Activated T-helper 9 cell treated with anti-CD3 and anti-CD28 coated beads, Interleukin-2, amount 50 U/mL, for 16 hours (primary cell): Measurements from ENCODE around the gene YOD1.
"Not testable (repeated sequence)": the region's sequence is repeated elsewhere in the genome, so short reads cannot be mapped to it uniquely, and the experiment has no call there.

ENCODE experiments used
- DNase-seq: peaks from one replicate; pipeline ENCODE4 v3.0.0-alpha.2; 2020; ENCODE audit warnings: low read depth

YOD1 gene

DNA sequence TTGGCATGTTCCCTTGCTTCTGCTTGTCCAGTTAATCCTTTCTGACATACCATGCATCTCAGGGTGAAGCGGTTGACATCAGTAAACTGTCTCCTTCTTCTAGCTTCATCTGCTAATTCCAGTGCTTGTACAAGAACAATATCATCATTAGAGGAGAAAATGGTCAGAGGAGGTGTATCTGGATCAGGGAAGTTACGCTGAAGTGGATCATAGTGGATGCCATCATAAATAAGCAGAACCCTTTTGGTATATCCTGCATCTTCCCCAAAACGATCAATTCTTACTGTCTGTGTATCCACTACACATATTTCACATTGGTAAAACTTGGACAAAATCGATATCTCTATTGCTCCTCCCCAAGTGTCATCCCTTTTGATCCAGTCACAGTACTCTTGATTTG, 2.0 kb downstream of the YOD1 start:
- DNase-seq: no peak

DNA sequence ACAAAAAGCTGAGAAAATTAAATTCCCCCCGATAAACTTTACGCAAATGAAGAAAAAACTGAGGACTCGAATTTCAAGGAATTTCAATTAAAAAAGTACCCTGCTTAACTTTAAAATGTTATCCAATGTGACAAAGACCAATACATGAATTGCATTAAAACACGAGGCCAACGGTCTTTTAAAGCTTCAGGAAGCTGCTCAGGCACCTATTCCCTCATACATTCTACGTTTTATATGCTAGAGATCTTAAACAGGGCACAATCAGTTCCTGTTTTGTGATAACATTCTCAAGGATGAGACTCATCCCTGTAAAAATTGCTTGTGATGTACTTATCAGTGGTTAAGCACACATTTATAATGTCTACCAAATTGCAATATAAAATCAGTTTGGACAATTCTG, 3.0 kb downstream of the YOD1 start:
- DNase-seq: no peak

DNA sequence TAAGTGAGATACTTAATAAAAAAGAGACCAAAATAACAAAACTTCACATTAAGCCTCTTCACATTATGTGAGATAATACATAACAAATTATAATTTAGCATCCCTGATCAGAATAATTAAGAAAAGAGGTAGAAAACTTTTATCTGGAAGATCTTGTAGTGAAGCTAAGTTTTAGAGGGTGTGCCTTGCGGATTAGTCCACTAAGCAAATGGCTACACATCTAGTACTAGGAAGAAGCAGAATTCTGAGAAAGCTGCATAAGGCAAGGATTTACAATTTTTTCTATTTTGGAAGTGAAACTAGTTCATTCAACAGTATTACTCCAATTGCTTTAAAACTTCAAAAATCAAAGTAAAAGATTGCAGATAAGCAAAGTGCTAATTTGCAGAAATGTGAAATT, 3.5 kb downstream of the YOD1 start:
- DNase-seq: no peak

DNA sequence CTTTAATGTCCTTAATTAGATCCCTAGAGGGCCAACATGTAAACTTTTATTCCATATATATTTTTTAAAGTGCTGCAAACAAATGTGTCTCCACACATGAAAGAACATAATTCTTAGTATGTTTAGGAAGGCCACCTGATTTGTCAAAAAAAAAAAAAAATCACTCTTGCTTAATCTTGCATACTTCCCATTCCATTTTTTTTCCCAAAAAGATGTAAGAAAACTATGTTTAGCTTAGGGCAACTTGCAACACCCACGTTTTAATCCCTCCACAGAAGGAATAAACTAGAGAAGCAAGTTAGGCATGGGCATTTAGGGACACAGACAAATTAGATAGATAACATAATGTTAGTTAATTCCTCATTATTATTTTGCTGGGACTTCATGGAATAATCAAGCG, 5.6 kb downstream of the YOD1 start:
- no peak for DNase-seq

DNA sequence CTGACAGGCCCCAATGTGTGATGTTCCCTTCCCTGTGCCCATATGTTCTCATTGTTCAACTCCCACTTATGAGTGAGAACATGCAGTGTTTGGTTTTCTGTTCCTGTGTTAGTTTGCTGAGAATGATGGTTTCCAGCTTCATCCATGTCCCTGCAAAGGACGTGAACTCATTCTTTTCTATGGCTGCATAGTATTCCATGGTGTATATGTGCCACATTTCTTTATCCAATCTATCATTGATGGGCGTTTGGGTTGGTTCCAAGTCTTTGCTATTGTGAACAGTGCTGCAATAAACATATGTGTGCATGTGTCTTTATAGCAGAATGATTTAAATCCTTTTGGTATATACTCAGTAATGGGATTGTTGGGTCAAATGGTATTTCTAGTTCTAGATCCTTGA, 9.6 kb downstream of the YOD1 start:
- not testable (repeated sequence) for DNase-seq

DNA sequence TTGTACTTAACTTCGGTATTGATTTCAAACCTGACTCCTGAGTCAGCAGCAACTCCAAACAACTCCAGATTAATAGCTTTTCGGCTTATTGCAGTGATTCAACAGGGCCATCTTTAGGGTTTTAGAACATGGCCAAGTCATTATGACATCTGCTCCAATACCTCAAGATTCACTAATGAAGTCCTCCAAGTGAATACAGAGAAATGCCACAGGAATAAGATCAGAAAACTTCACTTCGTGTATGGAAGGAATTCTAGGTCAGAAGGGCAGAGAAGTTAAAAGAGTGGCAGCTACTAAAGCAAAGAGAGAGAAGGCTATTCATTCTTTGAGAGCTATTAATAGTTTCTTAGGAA, 10.9 kb downstream of the YOD1 start:
- no peak for DNase-seq

DNA sequence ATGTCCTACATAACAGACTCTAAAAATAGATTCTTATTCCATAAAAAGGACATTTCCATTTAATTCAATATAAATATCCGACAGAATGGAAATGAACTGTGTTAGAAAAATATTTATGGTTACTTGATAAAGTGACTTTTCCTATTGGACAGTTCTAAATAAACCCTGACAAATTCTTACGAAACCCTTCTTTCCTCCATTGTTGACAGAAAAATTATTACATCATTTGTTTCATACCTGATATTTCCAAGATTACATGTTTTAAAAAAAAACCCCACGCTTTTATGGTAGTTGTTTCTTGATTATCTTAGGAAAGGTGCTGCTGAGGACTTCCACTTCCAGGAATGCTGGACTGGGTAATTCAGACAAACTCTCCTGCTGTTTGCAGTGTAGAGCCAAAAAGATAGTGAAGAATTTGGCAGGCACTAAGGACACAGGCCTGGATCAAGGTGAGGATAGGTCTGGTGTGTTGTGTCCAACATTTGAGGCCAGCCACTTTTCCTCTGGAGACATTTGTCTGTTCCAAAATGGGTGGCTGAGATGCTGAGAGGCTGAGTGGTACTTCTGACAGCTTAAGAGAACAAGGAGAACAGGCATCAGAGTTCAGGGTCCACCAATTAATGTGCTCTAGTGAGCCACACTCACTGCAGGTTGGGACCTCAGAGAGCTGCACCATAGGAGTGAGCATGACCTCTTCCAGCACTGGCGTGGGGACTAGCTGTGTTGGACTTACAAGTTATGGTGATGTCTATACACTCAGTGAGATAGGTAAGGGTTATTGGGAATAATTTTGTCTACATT, 11.4 kb downstream of the YOD1 start:
- DNase-seq: no peak

DNA sequence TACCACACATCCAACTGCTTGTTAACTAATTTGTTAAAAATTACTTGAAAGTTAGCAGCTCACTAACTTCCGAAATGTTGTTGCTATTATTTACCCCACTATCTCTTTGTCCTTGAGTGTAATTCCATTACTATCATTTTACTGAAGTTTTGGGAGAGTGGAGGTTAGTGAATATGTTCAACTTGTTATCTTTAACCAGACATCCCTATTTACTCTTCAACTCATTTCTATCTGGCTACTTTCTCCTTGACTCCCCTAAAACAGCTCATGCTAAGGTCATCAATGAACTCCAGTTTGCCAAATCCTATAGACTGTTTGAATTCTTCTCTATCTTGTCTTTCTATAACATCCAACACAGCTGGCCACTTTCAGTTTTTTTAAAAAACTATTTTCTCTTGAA, 14.1 kb downstream of the YOD1 start:
- DNase-seq: no peak

DNA sequence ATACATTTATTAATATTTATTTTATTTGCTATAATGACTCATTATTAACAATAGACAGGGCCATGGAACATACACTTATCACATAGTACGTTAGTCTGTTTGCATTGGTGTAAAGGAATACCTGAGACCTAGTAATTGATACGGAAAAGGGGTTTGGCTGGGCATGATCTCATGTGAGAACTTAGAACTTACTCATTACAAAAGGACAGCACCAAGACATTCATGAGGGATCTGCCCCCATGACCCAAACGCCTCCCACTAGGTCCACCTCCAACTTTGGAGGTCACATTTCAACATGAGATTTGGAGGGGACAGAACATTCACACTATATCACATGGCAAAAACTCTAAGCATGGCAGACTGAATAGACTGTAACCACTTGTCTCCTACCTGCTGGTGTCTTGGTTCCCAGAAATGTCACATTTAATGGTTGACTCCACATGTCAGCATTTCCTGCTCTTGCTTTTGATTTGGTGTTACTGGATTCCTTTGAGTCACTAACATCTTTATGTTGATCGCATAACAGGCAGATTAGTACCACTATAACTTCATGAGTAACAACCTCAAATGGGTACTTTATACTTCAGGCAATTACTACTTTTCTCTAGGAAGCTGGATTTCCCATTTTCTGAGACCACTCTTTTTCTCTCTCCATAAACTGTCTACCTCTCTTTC, 15.0 kb downstream of the YOD1 start:
- DNase-seq: no peak

DNA sequence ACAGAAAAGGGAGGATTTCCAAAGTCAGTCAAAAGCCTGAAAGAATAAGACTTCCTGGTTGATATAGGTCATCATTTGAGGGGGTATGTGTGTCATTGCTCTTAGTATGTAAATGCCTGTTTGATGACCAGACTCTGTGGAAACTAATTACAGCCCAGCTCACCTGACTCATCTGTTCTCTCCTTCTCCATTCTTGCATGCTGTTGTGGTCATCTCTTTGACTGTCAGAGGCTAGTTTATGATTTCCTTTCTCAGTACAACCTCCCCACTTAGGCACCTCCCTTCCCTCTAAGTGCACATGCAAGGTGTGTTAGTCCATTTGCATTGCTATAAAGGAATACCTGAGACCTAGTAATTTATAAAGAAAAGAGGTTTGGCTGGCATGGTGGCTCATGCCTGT, 16.0 kb downstream of the YOD1 start:
- DNase-seq: no peak

DNA sequence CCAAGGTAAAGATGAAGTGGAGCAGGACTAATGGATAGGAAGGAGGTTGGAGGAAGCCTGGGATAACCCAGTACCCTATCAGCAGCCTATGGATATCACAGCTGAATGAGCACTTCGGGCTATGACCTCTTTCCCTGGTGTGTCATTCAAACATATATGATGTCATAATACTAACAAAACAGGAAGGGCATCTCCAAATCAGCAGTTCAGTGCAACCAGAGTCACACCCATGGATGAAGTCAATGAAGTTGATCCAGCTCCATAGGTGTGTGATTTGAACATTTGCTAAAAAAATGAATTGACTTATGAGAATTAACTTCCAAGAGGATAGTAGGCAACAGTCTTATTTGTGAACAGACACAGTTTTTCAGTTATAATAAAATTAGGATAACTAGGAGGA, 16.8 kb downstream of the YOD1 start:
- DNase-seq: no peak

DNA sequence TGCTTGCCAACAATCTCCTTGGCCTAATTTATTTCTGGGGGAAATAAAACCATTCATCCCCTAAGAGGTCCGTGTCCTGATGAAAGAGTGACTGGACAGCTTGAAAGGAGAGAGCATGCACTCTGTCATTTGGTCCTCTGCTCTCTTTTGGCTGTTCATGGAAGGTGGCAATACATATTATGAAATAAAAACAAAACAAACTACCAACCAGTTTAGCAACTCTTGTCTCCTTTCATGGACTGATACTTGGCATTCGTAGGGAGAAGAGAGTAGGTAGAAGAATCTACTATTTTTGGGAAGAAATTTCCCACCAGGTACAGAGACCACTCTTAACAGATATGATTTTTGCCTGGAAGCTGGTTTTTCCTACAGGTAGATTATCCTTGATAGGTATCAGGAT, 17.7 kb downstream of the YOD1 start:
- no peak for DNase-seq

DNA sequence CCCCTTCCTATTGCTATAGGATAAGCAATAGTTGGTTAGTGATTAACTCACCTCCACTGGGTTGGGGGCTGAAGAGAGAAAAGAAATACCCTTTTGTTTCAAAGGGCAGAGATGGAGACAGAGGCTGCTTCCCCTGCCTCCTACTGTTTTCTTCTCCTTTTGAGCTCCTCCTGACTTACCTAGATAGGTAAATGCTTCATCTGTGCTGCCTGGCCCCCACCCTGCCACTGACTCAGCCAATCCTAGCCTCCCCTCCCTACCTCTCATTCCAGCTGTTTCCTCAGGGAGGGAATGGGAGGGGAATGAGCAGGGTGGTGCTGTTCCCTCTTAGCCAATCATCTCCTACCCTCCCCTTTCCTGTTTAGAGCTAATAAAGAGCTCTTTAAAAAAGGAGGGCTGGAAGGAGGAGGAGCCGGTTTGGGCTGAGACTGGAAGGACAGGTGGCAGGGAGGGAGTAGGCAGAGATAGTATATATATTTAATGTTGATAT, 18.4 kb downstream of the YOD1 start, which contains the start of gene C1orf116:
TSS of gene C1orf116 (minus strand) at position 229 of the 490 bp plus-strand sequence. CDS start 5,158 bp downstream, outside the sequence.
- DNase-seq: no peak

DNA sequence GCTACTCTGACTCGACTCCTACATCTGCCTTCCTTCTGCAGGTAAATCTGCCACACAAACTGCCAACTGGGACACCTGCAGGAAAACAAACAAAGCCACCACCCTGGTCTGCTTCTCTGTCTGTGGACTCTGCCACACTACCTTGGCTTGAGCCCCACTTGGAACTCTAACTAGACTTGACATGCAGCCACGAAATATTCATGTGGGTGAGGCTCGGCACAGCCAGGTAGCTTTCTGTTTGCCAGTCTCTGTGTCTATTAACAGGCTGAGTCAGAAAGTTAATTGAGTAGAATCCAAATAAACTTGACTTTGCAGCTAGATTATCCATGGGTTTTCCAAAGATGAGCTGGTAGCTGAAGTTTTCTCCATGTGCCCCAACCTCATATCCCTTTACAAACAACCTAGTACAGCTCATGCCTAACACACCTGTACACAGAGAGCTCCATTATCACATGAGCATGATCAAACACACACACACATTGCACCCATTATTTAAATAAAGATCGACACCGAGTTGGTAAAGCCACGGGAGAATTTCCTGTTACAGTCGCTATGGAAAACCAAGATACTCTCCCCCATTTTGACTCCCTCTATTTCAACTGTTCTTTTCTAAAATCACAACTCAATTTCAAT, 19.3 kb downstream of the YOD1 start:
- no peak for DNase-seq

DNA sequence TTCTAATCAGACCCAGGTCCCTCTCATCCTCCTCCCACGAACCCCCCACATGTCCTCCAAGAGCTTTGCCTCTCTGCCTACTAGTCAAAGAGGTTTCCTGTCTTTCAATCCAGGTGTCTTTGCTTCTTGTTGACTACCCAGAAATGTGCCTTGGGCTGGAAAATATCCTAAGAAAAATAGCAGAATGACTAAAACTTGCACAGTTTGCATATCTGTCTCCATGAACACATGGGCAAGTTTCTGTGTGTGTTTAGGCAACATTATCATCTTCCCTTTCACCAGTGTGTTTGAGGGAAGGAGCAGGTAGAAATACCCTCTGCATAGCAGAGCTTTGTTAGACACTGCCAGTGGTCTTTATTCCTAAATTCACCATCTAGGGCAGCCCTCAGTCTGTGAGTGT, 20.0 kb downstream of the YOD1 start:
- no peak for DNase-seq

DNA sequence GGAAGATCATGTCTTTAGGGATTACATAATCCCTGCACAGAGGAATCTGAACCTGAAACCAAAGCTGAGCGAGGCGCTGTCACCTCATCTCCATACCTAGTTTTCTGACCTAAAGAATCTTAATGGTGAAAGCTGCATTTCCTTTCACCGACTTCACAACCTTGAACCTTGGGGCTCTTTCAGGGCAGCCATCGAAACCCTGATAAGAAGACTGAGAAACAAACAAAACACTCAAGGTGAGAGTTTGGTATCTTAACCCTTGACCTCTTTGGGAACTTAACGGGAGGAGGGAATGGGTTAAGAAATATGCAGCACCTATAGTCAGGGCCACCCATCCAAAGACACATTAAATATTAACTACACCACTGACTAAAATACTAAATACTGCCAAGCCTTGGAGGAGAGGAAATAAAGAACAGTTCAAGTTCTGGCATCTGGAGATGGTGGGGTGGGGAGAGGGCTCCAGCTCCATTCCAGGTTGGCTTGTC, 20.4 kb downstream of the YOD1 start:
- no peak for DNase-seq

DNA sequence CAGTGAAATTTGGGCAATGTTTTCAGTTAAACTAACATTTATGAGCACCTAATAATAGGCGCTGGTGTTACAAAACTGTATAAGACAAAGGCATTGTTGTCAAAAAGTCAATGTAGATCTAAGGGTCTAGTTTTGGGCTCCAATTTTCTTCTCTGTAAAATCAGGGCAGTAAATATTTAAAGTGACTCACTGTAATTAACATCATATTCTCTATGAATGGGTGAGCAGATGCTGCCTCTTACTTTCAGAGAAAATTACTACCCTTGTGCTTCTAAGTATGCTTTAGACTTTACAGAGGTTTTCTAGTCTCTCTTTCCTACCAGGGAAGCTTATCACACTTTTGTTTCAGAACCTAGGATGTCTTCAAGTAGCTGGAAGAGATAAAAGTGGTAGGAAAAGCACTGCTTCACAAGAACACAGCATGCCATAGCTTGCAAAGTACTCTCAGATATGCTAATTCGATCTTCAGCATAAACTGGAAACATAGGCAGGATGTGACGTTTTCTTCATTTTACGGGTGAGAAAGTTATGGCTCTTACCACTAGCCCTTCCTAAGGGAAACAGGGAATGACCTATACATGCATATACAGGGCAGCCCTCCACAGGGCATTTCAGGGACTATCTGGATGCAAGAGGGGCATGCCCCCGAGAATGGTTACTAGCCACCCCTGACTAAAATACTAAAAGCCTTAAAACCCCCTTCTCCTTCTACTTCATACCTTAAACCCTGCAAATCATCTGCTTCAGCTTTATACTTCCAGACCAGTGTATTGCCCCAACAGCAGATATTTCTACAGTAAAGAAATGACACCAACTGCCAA, 21.1 kb downstream of the YOD1 start:
- DNase-seq: no peak

DNA sequence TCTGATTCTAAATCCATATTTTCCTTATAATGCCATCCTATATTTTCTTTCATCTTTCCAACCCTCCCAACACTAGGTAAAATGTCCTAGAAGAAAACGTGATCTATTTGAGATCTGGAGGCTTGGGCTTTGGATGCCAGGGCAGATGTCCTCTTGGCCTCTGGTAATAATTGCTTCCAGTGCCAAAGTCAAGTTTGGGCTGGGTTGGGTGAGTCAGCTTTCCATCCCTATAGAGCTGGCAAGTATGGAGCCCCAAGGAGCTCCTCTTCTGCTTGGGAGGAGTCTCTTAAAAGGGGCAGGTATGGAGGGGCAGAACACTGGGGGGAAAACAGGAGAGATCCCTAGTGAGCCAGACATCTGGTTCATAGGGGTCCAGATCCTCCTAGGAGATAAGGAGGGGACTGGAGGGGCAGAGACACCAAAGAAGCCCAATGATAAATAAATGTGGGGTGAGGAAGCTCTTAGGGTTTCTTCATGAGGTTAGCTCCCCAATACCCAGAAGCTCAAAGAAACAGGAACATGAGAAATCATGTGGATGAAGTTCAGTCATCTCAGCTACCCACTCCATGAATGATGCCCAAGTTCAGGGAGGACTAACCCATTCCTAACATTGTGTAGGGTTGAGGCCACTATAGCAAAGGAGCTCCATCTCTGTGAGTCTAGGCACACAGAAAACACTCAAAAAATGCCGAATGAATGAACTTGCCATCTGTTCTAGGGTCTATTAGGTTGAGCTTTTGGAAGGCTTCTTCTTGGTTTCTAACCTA, 21.9 kb downstream of the YOD1 start:
- DNase-seq: no peak

DNA sequence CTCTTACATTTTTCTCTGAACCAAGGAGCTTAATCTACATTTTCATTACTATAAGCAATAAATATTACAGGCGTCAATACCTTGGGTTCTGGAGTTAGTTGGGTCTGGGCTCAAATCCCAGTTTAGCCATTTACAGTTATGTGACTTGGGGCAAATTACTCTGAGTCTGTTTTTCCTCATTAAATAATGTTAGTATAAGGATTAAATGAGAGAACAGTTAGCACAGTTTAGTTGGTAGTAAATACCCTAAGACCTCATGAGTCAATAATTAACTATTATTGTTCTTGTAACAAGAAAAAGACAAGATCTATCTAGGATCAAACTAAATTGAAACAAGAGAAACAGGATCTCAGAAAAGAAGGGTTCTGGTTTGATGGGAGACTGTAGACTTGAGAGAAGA, 23.1 kb downstream of the YOD1 start:
- no peak for DNase-seq

DNA sequence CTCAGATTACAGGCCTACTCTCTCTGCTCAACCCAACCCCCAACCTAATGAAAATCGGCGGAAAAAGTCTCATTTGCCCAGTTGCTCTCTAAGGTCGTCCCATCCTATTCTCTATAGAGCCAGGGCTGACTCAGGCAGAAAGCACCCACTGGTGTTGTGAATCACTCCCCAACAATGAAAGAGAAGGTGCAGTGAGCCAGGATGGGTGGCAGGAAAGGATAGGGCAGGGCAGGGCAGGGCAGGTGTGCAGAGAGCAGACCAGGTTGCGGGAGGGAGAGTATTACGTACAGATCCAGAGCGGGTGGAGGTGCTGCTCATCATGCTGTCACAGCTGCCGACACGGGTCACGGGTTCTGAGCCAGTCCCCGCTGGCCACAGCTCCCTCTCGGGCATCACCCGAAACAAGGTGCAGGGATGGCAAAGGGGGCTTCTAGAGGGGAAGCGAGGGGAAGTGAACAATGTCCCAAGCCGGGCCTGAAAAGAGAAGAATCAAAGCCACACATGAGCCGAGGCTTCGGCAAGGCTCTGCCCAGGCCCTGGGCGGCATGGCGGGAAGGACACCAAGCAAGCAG, 23.7 kb downstream of the YOD1 start:
- no peak for DNase-seq

DNA sequence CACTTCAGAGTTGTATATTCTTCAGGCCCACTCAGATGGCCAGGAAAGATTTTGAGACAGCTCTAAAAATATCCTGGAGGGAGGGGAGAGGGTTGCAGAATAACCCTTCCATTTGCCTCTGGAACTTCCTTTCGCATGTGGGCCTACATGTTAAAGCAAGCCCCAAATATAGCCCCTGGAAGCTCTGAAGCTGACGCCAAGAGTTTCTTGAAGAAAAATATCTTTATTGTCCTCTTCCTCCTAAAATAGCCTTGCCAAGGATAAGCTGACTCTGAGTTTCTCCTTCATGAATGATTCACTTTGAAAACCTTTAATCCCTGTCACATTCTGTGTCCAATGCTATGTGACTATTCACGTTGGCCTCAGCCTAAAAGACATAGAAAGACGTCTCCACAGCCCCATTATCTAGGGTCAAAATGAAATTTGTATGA, 24.9 kb downstream of the YOD1 start:
- DNase-seq: no peak
